Ectodermal cell (in vitro differentiated cells): ENCODE results near the gene CHMP4B.

Source experiments
- H3K27ac ChIP-seq: 2 replicates; pipeline ENCODE4 v1.7.0; 2013; ENCODE audit warnings: mild to moderate bottlenecking, low read depth, low read length; ENCODE audit not compliant: insufficient read depth, poor library complexity, severe bottlenecking
- H3K27me3 ChIP-seq: 2 replicates; pipeline ENCODE4 v1.7.0; 2013; ENCODE audit warnings: mild to moderate bottlenecking, low read length; ENCODE audit not compliant: insufficient read depth, control insufficient read depth, poor library complexity, severe bottlenecking
- H3K36me3 ChIP-seq: one replicate; pipeline ENCODE4 v1.7.0; 2013; ENCODE audit warnings: low read length; ENCODE audit not compliant: control insufficient read depth, insufficient read depth
- H3K4me1 ChIP-seq: one replicate; pipeline ENCODE4 v1.7.0; 2013; ENCODE audit warnings: low read length; ENCODE audit not compliant: control insufficient read depth, insufficient read depth
- H3K4me3 ChIP-seq: 2 replicates; pipeline ENCODE4 v1.7.0; 2013; ENCODE audit warnings: low read depth, low read length, control low read depth; ENCODE audit not compliant: insufficient read depth
- H3K9me3 ChIP-seq: 2 replicates; pipeline ENCODE4 v1.7.0; 2013; ENCODE audit warnings: mild to moderate bottlenecking, low read length, moderate library complexity; ENCODE audit not compliant: control insufficient read depth
- WGBS, 2 experiments: methylation state at CpG; one replicate each; pipeline ENCODE4 v1.1.7; 2013; ENCODE audit warnings: missing lambda C conversion rate in 2 of 2; 5-methylcytosine and 5-hydroxymethylcytosine counted together

CHMP4B gene

DNA sequence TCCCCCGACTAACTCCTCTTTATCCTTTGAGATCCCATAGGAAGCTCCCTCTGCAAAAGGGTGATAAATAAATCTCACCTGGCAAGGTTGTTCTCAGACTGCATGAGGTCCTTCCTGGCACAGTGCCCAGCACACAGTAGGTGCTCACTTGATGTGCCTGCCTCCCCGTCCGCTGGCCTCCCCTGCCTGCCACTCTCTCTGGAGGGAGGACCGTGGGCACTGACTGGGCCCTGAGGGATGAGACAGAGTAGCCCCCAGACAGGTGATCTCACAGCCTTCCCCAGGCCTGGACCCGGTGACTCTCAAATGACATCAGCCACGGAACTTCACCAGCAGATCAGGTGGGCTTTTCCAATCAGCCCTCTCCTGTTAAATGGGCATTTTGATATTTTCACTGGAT lies 57.4 kb downstream of the CHMP4B start:
- WGBS, 2 experiments = 93% methylated on average over 6 of the region's 6 CpGs

DNA sequence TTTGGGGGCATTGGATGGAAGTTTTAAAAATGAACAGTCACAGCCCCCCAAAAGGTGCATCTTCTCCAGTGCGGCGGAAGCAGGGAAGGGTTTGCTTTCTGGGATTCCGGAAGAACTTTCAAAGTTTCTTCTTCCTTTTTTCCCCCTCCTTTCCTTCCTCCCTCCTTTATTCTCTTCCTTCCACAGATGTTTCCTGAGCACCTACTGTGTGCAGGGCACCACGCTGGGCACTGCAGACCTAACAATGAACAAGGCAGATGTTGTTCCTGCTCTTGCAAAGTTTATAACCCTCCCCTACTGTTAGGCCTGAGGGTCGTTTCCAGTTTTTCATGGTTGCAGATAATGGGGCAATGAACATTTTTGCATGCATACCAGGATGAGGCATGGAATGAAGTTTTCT lies 58.1 kb downstream of the CHMP4B start:
- H3K4me3 ChIP-seq = no peak overlapping the region
- H3K27ac ChIP-seq = no peak overlapping the region
- H3K4me1 ChIP-seq = no peaks in the 10 kb centered on the region
- H3K27me3 ChIP-seq = no peaks in the 10 kb centered on the region
- no peaks in the 10 kb centered on the region for H3K9me3 ChIP-seq
- H3K36me3 ChIP-seq = no peaks in the 10 kb centered on the region
- WGBS, 2 experiments = 82% methylated on average over 5 of the region's 5 CpGs

More for the DNA sequence above, 57.4 kb downstream of the CHMP4B start:
- no peaks in the 10 kb centered on the region for H3K36me3 ChIP-seq
- H3K27me3 ChIP-seq = no peaks in the 10 kb centered on the region
- no peak overlapping the region for H3K27ac ChIP-seq
- H3K4me3 ChIP-seq = no peak overlapping the region
- H3K9me3 ChIP-seq = no peaks in the 10 kb centered on the region
- H3K4me1 ChIP-seq = no peaks in the 10 kb centered on the region

DNA sequence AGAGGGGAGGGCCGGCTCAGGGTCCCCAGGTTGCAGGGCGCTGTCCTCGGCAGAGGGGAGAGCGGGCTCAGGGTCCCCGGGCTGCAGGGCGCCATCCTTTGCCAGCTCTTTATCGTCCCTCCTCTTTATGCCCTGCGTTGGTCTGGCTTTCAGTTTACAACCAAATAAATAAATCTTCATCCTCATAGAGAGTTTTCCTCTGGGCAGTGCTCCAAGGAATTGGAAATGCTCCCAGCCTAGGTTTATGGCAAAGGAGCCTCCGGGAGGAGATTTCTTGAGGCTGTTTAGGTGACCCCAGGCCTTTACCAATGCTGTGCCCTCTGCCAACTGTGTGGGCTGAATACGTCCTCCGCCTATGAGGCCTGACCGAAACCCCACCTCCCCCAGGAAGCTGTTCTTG lies 60.2 kb downstream of the CHMP4B start:
- H3K27me3 ChIP-seq = no peaks in the 10 kb centered on the region
- WGBS, 2 experiments = 93 to 94% methylated on average over 12 of the region's 12 CpGs
- H3K4me1 ChIP-seq = no peaks in the 10 kb centered on the region
- no peaks in the 10 kb centered on the region for H3K9me3 ChIP-seq
- no peak overlapping the region for H3K27ac ChIP-seq
- H3K36me3 ChIP-seq = no peaks in the 10 kb centered on the region
- H3K4me3 ChIP-seq = no peak overlapping the region

DNA sequence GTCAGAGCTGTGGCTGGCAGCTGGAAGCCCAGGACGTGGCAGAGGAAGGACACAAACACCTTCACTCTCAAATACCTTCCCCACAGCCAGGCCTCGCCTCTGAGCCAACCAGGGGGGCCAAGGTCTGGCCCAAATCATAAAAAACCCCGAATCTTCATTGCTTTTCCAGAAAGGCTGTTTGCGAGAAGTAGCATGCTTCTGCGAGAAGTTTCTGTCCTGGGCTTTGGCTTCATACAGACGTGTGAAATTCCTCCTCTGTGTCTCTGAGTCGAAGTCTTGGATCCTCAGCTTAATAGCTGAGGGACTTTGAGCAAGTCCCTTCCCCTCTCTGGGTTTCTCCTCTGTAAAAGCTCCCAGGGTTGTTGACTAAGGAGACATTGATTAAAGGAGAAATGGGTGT lies 63.0 kb downstream of the CHMP4B start:
- Histone ChIP-seq H3K36me3 (no peaks in the 10 kb centered on the region), H3K27ac (no peak overlapping the region), H3K27me3 (no peaks in the 10 kb centered on the region), H3K4me1 (no peaks in the 10 kb centered on the region), H3K4me3 (no peak overlapping the region), H3K9me3 (no peaks in the 10 kb centered on the region)
- WGBS, 2 experiments = 79 to 86% methylated on average over 7 of the region's 7 CpGs

DNA sequence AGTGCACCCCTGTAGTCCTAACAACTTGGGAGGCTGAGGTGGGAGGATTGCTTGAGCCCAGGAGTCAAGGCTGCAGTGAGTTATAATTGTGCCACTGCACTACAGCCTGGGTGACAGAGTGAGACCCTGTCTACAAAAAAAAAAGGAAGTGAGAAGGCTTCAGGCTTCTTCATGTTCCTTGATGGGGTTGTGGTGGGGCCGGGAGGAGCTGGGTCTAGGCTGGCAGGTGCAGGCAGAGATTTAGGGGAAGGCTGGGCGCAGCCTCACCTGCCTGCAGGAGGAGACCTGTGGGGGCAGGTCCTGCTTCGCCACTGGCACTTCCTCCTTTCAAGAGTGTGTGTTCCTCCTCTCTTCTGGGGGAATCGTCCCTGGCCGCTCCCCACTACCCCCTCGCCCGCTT lies 63.9 kb downstream of the CHMP4B start:
- no peaks in the 10 kb centered on the region for H3K36me3 ChIP-seq
- H3K27me3 ChIP-seq = no peaks in the 10 kb centered on the region
- no peak overlapping the region for H3K4me3 ChIP-seq
- no peak overlapping the region for H3K27ac ChIP-seq
- H3K4me1 ChIP-seq = no peaks in the 10 kb centered on the region
- H3K9me3 ChIP-seq = no peaks in the 10 kb centered on the region
- 95 to 97% methylated on average over 7 of the region's 7 CpGs for WGBS, 2 experiments

DNA sequence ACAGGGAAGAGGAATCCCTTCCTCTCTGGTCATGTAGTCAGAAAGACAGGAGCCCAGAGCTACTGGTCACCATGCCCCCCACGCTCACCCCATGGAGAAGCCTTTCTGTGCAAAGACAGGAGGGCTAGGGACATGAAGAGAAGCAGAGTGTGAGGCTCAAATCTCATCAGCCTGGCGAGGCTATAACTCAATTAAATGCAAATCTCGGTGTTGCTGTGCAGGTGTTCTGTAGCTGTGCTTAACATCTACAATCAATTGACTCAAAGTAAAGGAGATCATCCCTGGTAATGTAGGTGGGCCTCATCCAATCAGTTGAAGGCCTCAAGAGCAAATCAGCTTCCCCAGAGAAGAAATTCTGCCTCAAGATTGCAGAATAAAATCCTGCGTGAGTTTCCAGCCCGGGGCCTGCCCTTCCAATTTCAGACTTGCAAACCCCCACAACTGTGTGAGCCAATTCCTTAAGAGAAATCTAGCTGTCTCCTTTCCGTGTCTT lies 64.4 kb downstream of the CHMP4B start:
- H3K27me3 ChIP-seq = no peaks in the 10 kb centered on the region
- no peak overlapping the region for H3K27ac ChIP-seq
- no peaks in the 10 kb centered on the region for H3K4me1 ChIP-seq
- WGBS, 2 experiments = 93 to 94% methylated on average over 6 of the region's 6 CpGs
- H3K9me3 ChIP-seq = no peaks in the 10 kb centered on the region
- H3K4me3 ChIP-seq = no peak overlapping the region
- no peaks in the 10 kb centered on the region for H3K36me3 ChIP-seq

DNA sequence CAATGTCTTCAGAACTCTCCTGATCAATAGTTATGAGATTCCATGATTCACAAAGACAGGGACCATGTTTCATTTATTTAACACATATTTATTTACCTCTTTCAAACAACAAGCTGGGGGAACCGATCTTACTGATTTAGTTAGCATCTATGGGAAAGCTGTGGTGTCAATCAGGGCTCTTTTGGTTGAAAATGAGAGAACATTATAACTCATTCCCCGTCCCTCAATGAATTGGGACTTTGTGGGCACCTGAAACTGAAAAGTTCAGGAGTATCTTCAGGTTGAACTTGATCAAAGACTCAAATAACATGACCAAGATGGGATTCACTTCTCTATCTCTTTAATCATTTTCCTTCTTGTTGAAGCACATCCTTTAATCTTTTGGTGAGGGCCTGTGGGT lies 67.4 kb downstream of the CHMP4B start:
- no peaks in the 10 kb centered on the region for H3K27me3 ChIP-seq
- no peaks in the 10 kb centered on the region for H3K4me1 ChIP-seq
- no peak overlapping the region for H3K27ac ChIP-seq
- 82 to 98% methylated on average over 2 of the region's 2 CpGs for WGBS, 2 experiments
- H3K9me3 ChIP-seq = no peaks in the 10 kb centered on the region
- H3K4me3 ChIP-seq = no peak overlapping the region
- H3K36me3 ChIP-seq = no peaks in the 10 kb centered on the region

DNA sequence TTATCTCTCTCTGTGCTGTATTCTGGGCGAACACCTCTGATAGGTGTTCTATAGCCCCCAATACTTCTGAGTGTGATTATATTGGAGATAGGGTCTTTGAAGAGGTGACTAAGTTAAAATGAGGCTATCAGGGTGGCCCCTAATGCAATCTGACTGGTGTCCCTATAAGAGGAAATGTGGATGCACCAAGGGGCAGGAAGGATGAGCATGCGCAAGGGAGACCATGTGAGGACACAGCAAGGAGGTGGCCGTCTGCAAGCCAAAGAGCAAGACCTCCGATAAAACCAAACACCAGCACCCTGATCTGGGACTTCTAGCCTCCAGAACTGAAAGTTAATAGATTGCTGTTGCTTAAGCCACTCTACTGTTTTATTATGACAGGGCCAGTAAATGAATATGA lies 69.2 kb downstream of the CHMP4B start:
- Histone ChIP-seq H3K27me3 (no peaks in the 10 kb centered on the region), H3K4me3 (no peak overlapping the region), H3K27ac (no peak overlapping the region), H3K9me3 (no peaks in the 10 kb centered on the region), H3K4me1 (no peaks in the 10 kb centered on the region), H3K36me3 (no peaks in the 10 kb centered on the region)
- WGBS, 2 experiments = 96 to 97% methylated on average over 3 to 4 of the region's 4 CpGs

DNA sequence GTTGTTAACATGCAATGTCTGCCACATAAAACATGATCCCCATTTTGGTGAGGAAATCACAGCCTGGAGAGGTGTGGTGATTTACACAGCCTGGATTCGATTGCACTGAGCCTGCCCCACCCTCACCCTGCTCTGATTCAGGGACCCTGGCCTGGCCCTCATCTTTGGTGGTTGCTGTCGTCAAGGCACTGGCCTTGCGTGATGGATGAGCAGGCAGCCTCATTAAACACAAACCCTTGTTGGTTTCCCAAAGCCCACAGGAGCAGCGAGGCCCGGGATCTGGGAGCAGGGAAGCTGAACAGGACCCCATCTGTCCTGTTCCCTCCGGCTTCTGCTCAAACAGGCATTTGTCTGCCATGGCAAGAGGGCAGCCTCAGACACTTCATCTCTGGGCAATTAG lies 70.8 kb downstream of the CHMP4B start:
- Histone ChIP-seq H3K27me3 (no peaks in the 10 kb centered on the region), H3K36me3 (no peaks in the 10 kb centered on the region), H3K27ac (no peak overlapping the region), H3K9me3 (no peaks in the 10 kb centered on the region), H3K4me1 (no peaks in the 10 kb centered on the region), H3K4me3 (no peak overlapping the region)
- WGBS, 2 experiments = 75 to 82% methylated on average over 6 of the region's 6 CpGs

DNA sequence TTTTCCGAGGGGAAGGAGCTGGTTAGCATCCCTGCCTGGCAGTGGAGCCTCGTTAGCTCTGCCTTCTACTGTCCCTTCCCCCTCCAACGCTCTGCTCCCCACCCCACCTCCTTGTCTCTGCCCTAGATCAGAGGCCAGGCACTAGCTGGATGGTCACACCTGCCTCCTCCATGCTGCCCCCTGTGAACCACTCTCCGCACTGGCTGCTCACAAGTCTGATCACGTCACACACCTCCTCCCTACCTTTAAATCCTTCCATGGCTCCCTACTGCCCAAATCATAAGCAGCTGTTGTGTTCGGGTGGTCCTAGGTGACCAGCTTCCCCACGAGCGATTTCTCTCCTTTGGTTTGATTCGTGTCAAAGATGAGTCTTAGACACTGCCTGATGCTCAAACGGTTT lies 71.3 kb downstream of the CHMP4B start:
- Histone ChIP-seq H3K36me3 (no peaks in the 10 kb centered on the region), H3K27me3 (no peaks in the 10 kb centered on the region), H3K9me3 (no peaks in the 10 kb centered on the region), H3K27ac (no peak overlapping the region), H3K4me3 (no peak overlapping the region), H3K4me1 (no peaks in the 10 kb centered on the region)
- 82 to 85% methylated on average over 10 of the region's 10 CpGs for WGBS, 2 experiments

DNA sequence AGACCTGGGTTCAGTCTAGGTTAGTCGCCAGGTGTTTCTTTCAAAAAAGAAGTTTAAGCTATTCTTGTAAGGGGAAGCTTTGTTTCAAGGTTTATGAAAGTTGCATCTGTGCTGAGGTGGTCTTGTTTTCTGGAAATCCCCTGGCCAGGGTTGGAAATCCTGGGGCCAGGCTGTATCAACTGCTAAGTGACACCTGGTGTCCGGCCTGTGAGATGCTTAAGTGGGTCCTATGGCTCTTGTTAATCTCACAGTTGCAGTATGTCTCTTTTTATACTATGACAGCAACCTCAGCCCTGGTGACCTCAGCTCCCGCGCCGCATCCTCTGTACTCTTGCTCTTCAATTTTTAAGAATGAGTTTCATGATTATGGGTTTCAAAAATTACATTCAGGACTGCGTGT lies 72.0 kb downstream of the CHMP4B start:
- H3K36me3 ChIP-seq = no peaks in the 10 kb centered on the region
- no peaks in the 10 kb centered on the region for H3K9me3 ChIP-seq
- H3K27ac ChIP-seq = no peak overlapping the region
- 95% methylated on average over 6 of the region's 6 CpGs for WGBS, 2 experiments
- H3K4me1 ChIP-seq = no peaks in the 10 kb centered on the region
- H3K4me3 ChIP-seq = no peak overlapping the region
- H3K27me3 ChIP-seq = no peaks in the 10 kb centered on the region
